Breast epithelium (tissue), 3 donors: Measurements from ENCODE around the gene LPP.

Experiments used
- CTCF ChIP-seq, 3 donors: fragments of 450-650 bp; IDR thresholded peaks; one replicate each; pipeline ENCODE4 v1.5.1; 2016 to 2017; ENCODE audit warnings: antibody characterized with exemption in 3 of 3, mild to moderate bottlenecking in 3 of 3, moderate library complexity in 3 of 3
- POLR2A ChIP-seq: fragments of 450-650 bp; IDR thresholded peaks from one replicate; pipeline ENCODE4 v1.6.1; 2016; ENCODE audit warnings: antibody characterized with exemption, mild to moderate bottlenecking, moderate library complexity
- POLR2AphosphoS5 ChIP-seq, 3 donors: sonication (generic); formaldehyde crosslinking; IDR thresholded peaks; one replicate each; pipeline ENCODE4 v1.6.1; 2017; ENCODE audit warnings: antibody characterized with exemption in 3 of 3

- TF ChIP-seq POLR2AphosphoS5 (IDR thresholded peaks at IDR 0.05) (no peak), CTCF (IDR thresholded peaks at IDR 0.05) (no peak), POLR2A (no peak)
Observed at GRCh38 chr3:188253123-188253793, 99.3 kb downstream of the LPP start.
